Skeletal muscle tissue (tissue), 4 donors: ENCODE results near the gene BICRA. TPM values are rescaled to one million over a fixed set of nuclear protein-coding genes. Genes with fewer than 3 reads are reported as not detected.

ENCODE experiments used
- H3K27ac ChIP-seq: one replicate; pipeline ENCODE4 v1.7.0; 2013; ENCODE audit warnings: mild to moderate bottlenecking, low read depth, low read length, inconsistent platforms
- H3K27me3 ChIP-seq, 3 donors: one replicate each; pipeline ENCODE4 v1.7.0; 2013; ENCODE audit warnings: low read length in 3 of 3; ENCODE audit not compliant: control insufficient read depth in 3 of 3, insufficient read depth in 3 of 3
- H3K36me3 ChIP-seq, 3 donors: one replicate each; pipeline ENCODE4 v1.7.0; 2013; ENCODE audit warnings: low read length in 3 of 3; ENCODE audit not compliant: control insufficient read depth in 3 of 3, insufficient read depth in 3 of 3
- H3K4me1 ChIP-seq, 3 donors: one replicate each; pipeline ENCODE4 v1.7.0; 2013; ENCODE audit warnings: low read length in 3 of 3, mild to moderate bottlenecking in 3 of 3; ENCODE audit not compliant: control insufficient read depth in 3 of 3, insufficient read depth in 3 of 3
- H3K4me3 ChIP-seq, 3 donors: one replicate each; pipeline ENCODE4 v1.7.0; 2013; ENCODE audit warnings: low read length in 3 of 3
- H3K9ac ChIP-seq, 3 donors: one replicate each; pipeline ENCODE4 v1.7.0; 2013; ENCODE audit warnings: low read length in 3 of 3, mild to moderate bottlenecking in 3 of 3, moderate library complexity in 2 of 3, low read depth in 1 of 3
- H3K9me3 ChIP-seq, 3 donors: one replicate each; pipeline ENCODE4 v1.7.0; 2013; ENCODE audit warnings: low read length in 3 of 3; ENCODE audit not compliant: control insufficient read depth in 3 of 3
- total RNA-seq: library from RNA; depleted of rRNA; stranded (reverse); fragments of >200 nt; gene quantifications from one replicate; pipeline ENCODE4 v1.2.3, GENCODE V29; 2014
- donor health status: Osteomylitis.

The BICRA gene
- total RNA-seq, 1 donor from 2014 or later, result 3.7 TPM

- peaks cover 0 to 8% (median 0%) of the 10 kb centered on the region in 3 donors for H3K4me1 ChIP-seq
- H3K36me3 ChIP-seq, result peaks cover 34 to 41% (median 40%) of the 10 kb centered on the region in 3 donors
- H3K27me3 ChIP-seq, result no peaks in the 10 kb centered on the region
- H3K9ac ChIP-seq, result no peak overlapping the region
- no peaks in the 10 kb centered on the region for H3K9me3 ChIP-seq
- no peak overlapping the region for H3K4me3 ChIP-seq
- no peak overlapping the region for H3K27ac ChIP-seq
These were observed 64.5 kb downstream of the BICRA start for GRCh38 chr19:47673426-47673825.

GRCh38 chr19:47674548-47674947 lies 65.6 kb downstream of the BICRA start:
- Histone ChIP-seq H3K27me3 (no peaks in the 10 kb centered on the region), H3K9me3 (no peaks in the 10 kb centered on the region), H3K27ac (no peak overlapping the region), H3K4me1 (peaks cover 0 to 6% (median 0%) of the 10 kb centered on the region in 3 donors), H3K36me3 (peaks cover 36 to 42% (median 42%) of the 10 kb centered on the region in 3 donors), H3K4me3 (no peak overlapping the region), H3K9ac (no peak overlapping the region)

DNA sequence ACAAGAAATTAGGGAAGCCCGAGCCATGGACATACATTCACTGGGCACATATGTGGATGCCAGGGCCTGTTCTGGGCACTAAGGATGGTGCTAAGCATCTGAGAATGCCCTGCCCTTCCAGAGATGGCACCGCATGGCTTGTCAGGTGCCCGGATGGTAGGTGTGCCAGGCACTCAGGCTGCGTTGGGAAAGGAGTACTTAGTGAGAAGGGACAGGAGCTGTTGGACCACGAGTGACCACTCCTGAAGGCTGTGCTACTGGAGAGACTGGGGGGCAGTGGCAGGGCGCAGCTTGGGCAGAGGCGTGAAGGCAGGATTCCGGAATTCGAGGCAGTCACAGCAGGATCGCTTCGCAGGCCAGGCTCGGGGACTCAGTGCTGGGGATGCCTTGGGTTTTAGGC lies 66.3 kb downstream of the BICRA start:
- Histone ChIP-seq H3K27ac (no peak overlapping the region), H3K27me3 (no peaks in the 10 kb centered on the region), H3K9ac (no peak overlapping the region), H3K36me3 (peaks cover 41 to 46% (median 41%) of the 10 kb centered on the region in 3 donors), H3K9me3 (no peaks in the 10 kb centered on the region), H3K4me1 (peaks cover 0 to 6% (median 0%) of the 10 kb centered on the region in 3 donors), H3K4me3 (no peak overlapping the region)

DNA sequence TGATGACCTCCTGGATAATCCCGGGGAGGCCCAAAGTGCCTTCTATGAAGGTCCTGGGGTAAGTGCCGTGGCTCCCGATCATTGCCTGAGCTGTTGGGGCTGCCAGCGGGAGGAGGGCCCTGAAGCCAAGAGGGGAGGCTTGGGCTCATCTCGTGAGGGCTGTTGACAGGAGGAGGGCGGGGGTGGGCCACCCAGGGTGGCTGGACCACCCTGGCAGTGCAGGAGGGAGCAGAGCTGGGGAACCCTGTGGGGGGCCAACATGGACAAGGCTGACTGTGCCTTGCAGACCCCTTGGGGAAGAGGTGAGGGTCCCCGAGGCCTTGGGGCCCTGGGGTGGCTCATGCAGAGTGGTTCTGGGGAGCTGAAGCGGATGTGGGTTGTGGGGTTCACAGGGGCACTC lies 66.9 kb downstream of the BICRA start:
- no peaks in the 10 kb centered on the region for H3K9me3 ChIP-seq
- H3K27me3 ChIP-seq, result no peaks in the 10 kb centered on the region
- H3K36me3 ChIP-seq, result peaks cover 35 to 43% (median 40%) of the 10 kb centered on the region in 3 donors
- H3K27ac ChIP-seq, result no peak overlapping the region
- H3K4me1 ChIP-seq, result peaks cover 0 to 6% (median 0%) of the 10 kb centered on the region in 3 donors
- no peak overlapping the region for H3K9ac ChIP-seq
- no peak overlapping the region for H3K4me3 ChIP-seq

DNA sequence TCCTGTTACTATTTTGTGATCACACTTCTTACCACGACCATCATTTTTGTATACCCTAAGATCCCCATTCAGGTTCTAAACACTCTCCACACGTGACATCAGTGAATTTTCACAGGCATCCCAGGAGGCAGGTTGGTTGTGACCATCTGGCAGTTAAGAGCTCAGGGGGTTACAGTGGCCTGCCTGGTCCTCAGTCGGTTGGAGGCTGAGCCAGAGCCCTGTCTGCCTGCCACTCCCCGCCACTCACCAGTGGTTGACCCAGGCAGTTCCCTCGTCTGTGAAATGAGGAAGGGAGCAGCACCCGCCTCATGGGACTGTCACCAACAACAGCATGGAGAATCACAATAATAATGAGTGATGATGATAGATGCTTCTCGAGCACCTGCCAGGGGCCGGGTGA lies 67.9 kb downstream of the BICRA start:
- no peak overlapping the region for H3K4me3 ChIP-seq
- H3K27me3 ChIP-seq, result no peaks in the 10 kb centered on the region
- H3K9ac ChIP-seq, result no peak overlapping the region
- no peaks in the 10 kb centered on the region for H3K9me3 ChIP-seq
- peaks cover 33 to 46% (median 40%) of the 10 kb centered on the region in 3 donors for H3K36me3 ChIP-seq
- no peak overlapping the region for H3K27ac ChIP-seq
- H3K4me1 ChIP-seq, result peaks cover 0 to 6% (median 0%) of the 10 kb centered on the region in 3 donors

GRCh38 chr19:47679251-47679900 lies 70.4 kb downstream of the BICRA start:
- Histone ChIP-seq H3K4me1 (peaks cover 0 to 6% (median 0%) of the 10 kb centered on the region in 3 donors), H3K4me3 (no peak overlapping the region), H3K27me3 (no peaks in the 10 kb centered on the region), H3K27ac (no peak overlapping the region), H3K9me3 (no peaks in the 10 kb centered on the region), H3K36me3 (peaks cover 20 to 36% (median 23%) of the 10 kb centered on the region in 3 donors), H3K9ac (no peak overlapping the region)

DNA sequence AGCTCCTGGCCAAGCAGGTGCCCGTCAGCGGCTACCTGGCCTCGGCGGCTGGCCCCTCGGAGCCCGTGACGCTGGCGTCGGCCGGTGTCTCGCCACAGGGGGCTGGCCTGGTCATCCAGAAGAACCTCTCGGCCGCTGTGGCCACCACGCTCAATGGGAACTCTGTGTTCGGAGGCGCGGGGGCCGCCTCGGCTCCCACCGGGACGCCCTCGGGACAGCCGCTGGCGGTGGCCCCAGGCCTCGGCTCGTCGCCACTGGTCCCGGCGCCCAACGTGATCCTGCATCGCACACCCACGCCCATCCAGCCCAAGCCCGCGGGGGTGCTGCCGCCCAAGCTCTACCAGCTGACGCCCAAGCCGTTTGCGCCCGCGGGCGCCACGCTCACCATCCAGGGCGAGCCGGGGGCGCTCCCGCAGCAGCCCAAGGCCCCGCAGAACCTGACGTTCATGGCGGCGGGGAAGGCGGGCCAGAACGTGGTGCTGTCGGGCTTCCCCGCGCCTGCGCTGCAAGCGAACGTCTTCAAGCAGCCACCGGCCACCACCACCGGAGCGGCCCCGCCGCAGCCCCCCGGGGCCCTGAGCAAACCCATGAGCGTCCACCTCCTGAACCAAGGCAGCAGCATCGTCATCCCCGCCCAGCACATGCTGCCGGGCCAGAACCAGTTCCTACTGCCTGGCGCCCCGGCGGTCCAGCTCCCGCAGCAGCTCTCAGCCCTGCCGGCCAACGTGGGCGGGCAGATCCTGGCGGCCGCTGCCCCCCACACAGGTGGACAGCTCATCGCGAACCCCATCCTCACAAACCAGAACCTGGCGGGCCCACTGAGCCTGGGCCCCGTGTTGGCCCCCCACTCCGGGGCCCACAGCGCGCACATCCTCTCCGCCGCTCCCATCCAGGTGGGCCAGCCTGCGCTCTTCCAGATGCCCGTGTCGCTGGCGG lies 71.3 kb downstream of the BICRA start:
- Histone ChIP-seq H3K27ac (no peak overlapping the region), H3K9ac (no peak overlapping the region), H3K4me3 (no peak overlapping the region), H3K4me1 (peaks cover 0 to 3% (median 0%) of the 10 kb centered on the region in 3 donors), H3K27me3 (no peaks in the 10 kb centered on the region), H3K9me3 (no peaks in the 10 kb centered on the region), H3K36me3 (peaks cover 16 to 28% (median 21%) of the 10 kb centered on the region in 3 donors)

DNA sequence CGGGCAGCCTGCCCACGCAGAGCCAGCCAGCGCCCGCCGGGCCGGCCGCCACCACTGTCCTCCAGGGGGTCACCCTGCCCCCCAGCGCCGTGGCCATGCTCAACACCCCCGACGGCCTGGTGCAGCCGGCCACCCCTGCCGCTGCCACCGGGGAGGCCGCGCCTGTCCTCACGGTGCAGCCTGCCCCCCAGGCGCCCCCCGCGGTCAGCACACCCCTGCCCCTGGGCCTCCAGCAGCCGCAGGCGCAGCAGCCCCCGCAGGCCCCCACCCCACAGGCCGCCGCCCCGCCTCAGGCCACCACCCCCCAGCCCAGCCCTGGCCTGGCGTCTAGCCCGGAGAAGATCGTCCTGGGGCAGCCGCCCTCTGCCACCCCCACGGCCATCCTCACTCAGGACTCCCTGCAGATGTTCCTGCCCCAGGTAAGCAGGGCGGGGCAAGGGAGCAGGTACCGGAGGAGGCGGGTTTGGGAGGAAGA lies 72.0 kb downstream of the BICRA start:
- H3K27ac ChIP-seq, result no peak overlapping the region
- H3K36me3 ChIP-seq, result peaks cover 18 to 24% (median 18%) of the 10 kb centered on the region in 3 donors
- no peaks in the 10 kb centered on the region for H3K9me3 ChIP-seq
- H3K4me1 ChIP-seq, result no peaks in the 10 kb centered on the region
- no peaks in the 10 kb centered on the region for H3K27me3 ChIP-seq
- no peak overlapping the region for H3K4me3 ChIP-seq
- H3K9ac ChIP-seq, result no peak overlapping the region

DNA sequence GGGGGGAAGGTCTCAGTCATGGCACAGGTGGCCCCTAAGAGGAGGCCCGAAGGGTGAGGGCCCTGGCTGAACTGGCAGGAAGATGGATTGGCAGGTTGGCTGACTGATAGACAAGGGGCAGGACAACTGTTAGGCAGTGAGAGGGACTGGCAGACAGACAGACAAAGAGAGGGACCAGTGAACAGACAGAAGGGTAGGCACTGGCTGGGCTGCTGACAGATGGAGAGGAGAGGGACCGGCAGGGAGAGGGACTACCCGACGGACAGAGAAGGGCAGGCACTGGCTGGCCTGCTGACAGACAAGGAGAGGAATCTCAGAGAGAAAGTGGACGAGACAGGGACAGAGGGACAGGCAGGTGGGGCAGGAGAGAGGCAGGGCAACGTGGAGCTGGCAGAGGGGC lies 72.5 kb downstream of the BICRA start:
- no peaks in the 10 kb centered on the region for H3K9me3 ChIP-seq
- no peaks in the 10 kb centered on the region for H3K4me1 ChIP-seq
- no peak overlapping the region for H3K4me3 ChIP-seq
- no peak overlapping the region for H3K9ac ChIP-seq
- peaks cover 18 to 24% (median 18%) of the 10 kb centered on the region in 3 donors for H3K36me3 ChIP-seq
- no peak overlapping the region for H3K27ac ChIP-seq
- no peaks in the 10 kb centered on the region for H3K27me3 ChIP-seq

DNA sequence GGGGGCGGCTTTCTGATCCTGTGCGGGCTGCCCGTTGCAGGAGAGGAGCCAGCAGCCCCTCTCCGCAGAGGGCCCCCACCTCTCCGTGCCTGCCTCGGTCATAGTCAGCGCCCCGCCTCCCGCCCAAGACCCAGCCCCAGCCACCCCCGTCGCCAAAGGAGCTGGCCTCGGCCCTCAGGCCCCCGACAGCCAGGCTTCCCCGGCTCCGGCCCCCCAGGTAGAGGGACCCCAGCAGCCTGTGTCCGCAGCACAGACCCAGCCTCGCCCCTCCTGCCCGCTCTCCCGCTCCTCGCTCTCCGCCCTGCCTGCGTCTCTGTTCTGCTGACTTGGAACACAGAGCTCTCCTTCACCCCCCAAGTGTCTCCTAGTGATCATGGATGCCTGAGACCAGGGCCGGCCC lies 73.0 kb downstream of the BICRA start:
- Histone ChIP-seq H3K27me3 (no peaks in the 10 kb centered on the region), H3K27ac (no peak overlapping the region), H3K36me3 (peaks cover 15 to 20% (median 16%) of the 10 kb centered on the region in 3 donors), H3K4me3 (no peak overlapping the region), H3K9ac (no peak overlapping the region), H3K9me3 (no peaks in the 10 kb centered on the region), H3K4me1 (no peaks in the 10 kb centered on the region)
